Liver (tissue), 3 donors: Measurements from ENCODE around the gene DEGS1.

Experiments
- EGR1 ChIP-seq, 2 donors: IDR thresholded peaks; 2 replicates each; pipeline ENCODE4 v1.6.1; 2016 to 2018; ENCODE audit warnings: antibody characterized with exemption in 2 of 2, low read depth in 2 of 2
- FOXA1 ChIP-seq: IDR thresholded peaks from 2 replicates; pipeline ENCODE4 v1.6.1; 2016; ENCODE audit warnings: antibody characterized with exemption
- GABPA ChIP-seq, 2 donors: IDR thresholded peaks in 1 of 2; conservative IDR thresholded peaks in 1 of 2; 2 replicates each; pipeline ENCODE4 v1.6.1; 2016; ENCODE audit warnings: antibody characterized with exemption in 2 of 2, mild to moderate bottlenecking in 1 of 2, moderate library complexity in 1 of 2
- HNF4A ChIP-seq, 2 donors: conservative IDR thresholded peaks; 2 replicates each; pipeline ENCODE4 v1.6.1; 2016; ENCODE audit warnings: antibody characterized with exemption in 2 of 2, mild to moderate bottlenecking in 2 of 2
- JUND ChIP-seq, 2 donors: IDR thresholded peaks; 2 replicates each; pipeline ENCODE4 v1.6.1; 2016; ENCODE audit warnings: antibody characterized with exemption in 2 of 2
- NR2F2 ChIP-seq: IDR thresholded peaks from 2 replicates; pipeline ENCODE4 v1.6.1; 2016; ENCODE audit warnings: antibody characterized with exemption
- RAD21 ChIP-seq, 2 donors: IDR thresholded peaks; 2 replicates each; pipeline ENCODE4 v1.6.1; 2016; ENCODE audit warnings: antibody characterized with exemption in 2 of 2, mild to moderate bottlenecking in 2 of 2
- TAF1 ChIP-seq: conservative IDR thresholded peaks from 2 replicates; pipeline ENCODE4 v1.6.1; 2016; ENCODE audit warnings: antibody characterized with exemption, mild to moderate bottlenecking
- YY1 ChIP-seq: IDR thresholded peaks from 2 replicates; pipeline ENCODE4 v1.6.1; 2016; ENCODE audit warnings: antibody characterized with exemption, mild to moderate bottlenecking
- TF ChIP-seq, protein P1 (sequence below): fragments of 150-350 bp; IDR thresholded peaks from 2 replicates; pipeline ENCODE4 v1.5.1; 2017; ENCODE audit warnings: improper control_type of control experiment, low read depth, low read length; ENCODE audit not compliant: missing input control
- TF ChIP-seq, protein P2 (sequence below): IDR thresholded peaks from 2 replicates; pipeline ENCODE4 v1.6.1; 2016; ENCODE audit warnings: antibody characterized with exemption, mild to moderate bottlenecking
- TF ChIP-seq, protein P3 (sequence below): IDR thresholded peaks from 2 replicates; pipeline ENCODE4 v1.6.1; 2016; ENCODE audit warnings: antibody characterized with exemption
- TF ChIP-seq, protein P4 (sequence below): IDR thresholded peaks from 2 replicates; pipeline ENCODE4 v1.6.1; 2016; ENCODE audit warnings: antibody characterized with exemption
- TF ChIP-seq, protein P5 (sequence below): IDR thresholded peaks from 2 replicates; pipeline ENCODE4 v1.6.1; 2016; ENCODE audit warnings: antibody characterized with exemption
- donor health status: healthy.
- donor health status: healthy.

DNA sequence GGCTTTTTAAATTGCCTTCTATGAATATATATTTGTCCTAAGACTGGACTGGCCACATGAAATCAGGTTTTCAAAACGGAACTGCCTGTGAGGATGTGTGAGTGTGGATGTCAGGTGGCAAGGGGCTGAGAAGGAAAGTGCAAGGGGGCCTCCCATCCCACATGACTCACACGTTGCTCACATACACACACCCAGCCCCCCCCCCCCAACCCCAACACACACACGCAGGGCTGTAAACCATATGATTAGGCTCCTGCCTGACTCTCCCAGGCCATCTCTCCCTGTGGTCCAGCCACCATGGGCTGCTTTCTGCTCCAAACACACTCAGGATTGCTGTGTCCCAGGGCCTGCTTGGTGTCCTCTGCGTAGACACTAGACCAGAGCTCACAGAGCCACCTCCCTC, 22.4 kb downstream of the DEGS1 start:
- TF ChIP-seq, protein P1, sequence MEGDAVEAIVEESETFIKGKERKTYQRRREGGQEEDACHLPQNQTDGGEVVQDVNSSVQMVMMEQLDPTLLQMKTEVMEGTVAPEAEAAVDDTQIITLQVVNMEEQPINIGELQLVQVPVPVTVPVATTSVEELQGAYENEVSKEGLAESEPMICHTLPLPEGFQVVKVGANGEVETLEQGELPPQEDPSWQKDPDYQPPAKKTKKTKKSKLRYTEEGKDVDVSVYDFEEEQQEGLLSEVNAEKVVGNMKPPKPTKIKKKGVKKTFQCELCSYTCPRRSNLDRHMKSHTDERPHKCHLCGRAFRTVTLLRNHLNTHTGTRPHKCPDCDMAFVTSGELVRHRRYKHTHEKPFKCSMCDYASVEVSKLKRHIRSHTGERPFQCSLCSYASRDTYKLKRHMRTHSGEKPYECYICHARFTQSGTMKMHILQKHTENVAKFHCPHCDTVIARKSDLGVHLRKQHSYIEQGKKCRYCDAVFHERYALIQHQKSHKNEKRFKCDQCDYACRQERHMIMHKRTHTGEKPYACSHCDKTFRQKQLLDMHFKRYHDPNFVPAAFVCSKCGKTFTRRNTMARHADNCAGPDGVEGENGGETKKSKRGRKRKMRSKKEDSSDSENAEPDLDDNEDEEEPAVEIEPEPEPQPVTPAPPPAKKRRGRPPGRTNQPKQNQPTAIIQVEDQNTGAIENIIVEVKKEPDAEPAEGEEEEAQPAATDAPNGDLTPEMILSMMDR = no peak
- TF ChIP-seq, protein P2, sequence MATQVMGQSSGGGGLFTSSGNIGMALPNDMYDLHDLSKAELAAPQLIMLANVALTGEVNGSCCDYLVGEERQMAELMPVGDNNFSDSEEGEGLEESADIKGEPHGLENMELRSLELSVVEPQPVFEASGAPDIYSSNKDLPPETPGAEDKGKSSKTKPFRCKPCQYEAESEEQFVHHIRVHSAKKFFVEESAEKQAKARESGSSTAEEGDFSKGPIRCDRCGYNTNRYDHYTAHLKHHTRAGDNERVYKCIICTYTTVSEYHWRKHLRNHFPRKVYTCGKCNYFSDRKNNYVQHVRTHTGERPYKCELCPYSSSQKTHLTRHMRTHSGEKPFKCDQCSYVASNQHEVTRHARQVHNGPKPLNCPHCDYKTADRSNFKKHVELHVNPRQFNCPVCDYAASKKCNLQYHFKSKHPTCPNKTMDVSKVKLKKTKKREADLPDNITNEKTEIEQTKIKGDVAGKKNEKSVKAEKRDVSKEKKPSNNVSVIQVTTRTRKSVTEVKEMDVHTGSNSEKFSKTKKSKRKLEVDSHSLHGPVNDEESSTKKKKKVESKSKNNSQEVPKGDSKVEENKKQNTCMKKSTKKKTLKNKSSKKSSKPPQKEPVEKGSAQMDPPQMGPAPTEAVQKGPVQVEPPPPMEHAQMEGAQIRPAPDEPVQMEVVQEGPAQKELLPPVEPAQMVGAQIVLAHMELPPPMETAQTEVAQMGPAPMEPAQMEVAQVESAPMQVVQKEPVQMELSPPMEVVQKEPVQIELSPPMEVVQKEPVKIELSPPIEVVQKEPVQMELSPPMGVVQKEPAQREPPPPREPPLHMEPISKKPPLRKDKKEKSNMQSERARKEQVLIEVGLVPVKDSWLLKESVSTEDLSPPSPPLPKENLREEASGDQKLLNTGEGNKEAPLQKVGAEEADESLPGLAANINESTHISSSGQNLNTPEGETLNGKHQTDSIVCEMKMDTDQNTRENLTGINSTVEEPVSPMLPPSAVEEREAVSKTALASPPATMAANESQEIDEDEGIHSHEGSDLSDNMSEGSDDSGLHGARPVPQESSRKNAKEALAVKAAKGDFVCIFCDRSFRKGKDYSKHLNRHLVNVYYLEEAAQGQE = no peak
- TF ChIP-seq GABPA (IDR thresholded peaks at IDR 0.05 in 1 of 2, conservative IDR thresholded peaks at IDR 0.05 in 1 of 2) = no peak
- no peak for TF ChIP-seq EGR1 (IDR thresholded peaks at IDR 0.05; ENCODE audit: low read depth in 2 of 2)
- TF ChIP-seq, protein P3, sequence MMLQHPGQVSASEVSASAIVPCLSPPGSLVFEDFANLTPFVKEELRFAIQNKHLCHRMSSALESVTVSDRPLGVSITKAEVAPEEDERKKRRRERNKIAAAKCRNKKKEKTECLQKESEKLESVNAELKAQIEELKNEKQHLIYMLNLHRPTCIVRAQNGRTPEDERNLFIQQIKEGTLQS = no peak
- TF ChIP-seq RAD21 (IDR thresholded peaks at IDR 0.05) = no peak
- TF ChIP-seq, protein P4, sequence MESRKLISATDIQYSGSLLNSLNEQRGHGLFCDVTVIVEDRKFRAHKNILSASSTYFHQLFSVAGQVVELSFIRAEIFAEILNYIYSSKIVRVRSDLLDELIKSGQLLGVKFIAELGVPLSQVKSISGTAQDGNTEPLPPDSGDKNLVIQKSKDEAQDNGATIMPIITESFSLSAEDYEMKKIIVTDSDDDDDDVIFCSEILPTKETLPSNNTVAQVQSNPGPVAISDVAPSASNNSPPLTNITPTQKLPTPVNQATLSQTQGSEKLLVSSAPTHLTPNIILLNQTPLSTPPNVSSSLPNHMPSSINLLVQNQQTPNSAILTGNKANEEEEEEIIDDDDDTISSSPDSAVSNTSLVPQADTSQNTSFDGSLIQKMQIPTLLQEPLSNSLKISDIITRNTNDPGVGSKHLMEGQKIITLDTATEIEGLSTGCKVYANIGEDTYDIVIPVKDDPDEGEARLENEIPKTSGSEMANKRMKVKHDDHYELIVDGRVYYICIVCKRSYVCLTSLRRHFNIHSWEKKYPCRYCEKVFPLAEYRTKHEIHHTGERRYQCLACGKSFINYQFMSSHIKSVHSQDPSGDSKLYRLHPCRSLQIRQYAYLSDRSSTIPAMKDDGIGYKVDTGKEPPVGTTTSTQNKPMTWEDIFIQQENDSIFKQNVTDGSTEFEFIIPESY = no peak
- no peak for TF ChIP-seq HNF4A (conservative IDR thresholded peaks at IDR 0.05)
- TF ChIP-seq YY1 = no peak
- TF ChIP-seq JUND (IDR thresholded peaks at IDR 0.05) = no peak
- TF ChIP-seq TAF1 = no peak
- TF ChIP-seq, protein P5, sequence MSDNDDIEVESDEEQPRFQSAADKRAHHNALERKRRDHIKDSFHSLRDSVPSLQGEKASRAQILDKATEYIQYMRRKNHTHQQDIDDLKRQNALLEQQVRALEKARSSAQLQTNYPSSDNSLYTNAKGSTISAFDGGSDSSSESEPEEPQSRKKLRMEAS = no peak
- TF ChIP-seq FOXA1 = no peak
- no peak for TF ChIP-seq NR2F2
